Brain pericyte (primary cell): ENCODE results near the gene AK8.
"Not testable (repeated sequence)": the region's sequence is repeated elsewhere in the genome, so short reads cannot be mapped to it uniquely, and the experiment has no call there.

ENCODE experiments used
- DNase-seq: peaks from one replicate; pipeline ENCODE4 v3.0.0-alpha.2; 2012; ENCODE audit warnings: low read depth, low spot score

The AK8 gene

DNA sequence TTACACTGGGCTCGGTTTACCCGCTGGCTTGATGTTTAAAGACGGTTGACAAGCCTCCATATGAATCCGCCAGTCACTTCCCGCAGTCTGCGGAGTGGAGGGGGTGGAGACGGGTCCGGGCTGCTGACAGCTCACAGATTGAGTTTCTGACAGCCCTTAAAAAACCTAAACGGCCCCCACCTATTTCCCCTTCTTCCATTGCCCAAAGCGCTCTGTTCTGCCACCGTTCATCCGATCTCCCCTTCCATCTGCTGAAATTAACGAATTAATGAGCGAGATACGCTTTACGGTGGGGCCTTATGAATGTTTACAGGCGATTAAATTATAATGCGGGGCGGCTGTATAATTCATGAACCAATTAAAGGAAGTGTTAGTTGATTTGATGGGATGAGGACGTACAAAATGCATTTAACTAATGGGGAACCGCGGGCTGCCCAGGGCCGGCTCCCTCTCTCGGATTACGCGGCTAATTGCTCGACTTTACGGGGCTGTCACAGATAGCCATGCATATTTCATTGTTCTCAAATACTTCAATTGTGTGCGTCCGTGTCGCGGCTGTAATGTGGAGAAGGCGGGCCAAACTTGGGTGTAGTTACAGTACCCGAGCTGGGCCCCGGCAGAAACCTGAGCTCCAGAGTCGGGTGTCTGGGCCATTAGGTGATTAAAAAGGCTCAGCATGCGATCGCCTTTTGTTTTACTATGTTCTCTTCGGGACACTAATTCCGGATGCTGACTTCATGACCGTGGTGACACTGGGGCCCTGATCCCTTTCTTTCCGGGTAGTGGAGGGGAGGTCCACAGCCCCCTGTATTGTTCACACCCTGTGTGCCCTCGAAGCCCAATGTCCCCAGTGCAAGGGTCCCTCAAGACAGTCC, 133.0 kb downstream of the AK8 start:
- no peak for DNase-seq

DNA sequence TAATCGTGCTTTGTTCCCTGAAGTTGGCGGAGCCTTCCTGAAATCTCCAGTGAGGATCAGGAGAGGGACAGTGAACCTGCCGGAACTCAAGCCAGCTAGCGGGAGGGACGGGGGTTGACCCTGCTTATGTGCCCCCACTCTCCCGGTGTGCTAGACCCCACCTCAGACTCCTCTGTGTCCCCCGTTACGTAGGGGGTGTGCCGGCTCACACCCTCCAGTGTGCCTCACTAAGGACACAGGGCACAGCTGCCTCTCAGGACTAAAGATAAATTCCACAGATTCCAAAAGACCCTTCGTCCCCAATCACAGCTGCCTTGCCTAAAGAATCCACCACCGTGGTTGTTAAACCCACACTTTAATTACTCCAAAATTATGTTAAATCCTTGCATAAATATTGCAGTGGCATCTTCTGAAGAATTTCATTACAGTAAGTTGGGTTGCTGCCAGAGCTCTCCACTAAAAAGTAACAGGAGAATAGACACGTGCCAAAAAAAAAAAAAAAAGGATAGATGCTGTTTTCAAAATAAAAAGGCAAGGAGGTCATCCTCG, 134.1 kb downstream of the AK8 start:
- DNase-seq = no peak

DNA sequence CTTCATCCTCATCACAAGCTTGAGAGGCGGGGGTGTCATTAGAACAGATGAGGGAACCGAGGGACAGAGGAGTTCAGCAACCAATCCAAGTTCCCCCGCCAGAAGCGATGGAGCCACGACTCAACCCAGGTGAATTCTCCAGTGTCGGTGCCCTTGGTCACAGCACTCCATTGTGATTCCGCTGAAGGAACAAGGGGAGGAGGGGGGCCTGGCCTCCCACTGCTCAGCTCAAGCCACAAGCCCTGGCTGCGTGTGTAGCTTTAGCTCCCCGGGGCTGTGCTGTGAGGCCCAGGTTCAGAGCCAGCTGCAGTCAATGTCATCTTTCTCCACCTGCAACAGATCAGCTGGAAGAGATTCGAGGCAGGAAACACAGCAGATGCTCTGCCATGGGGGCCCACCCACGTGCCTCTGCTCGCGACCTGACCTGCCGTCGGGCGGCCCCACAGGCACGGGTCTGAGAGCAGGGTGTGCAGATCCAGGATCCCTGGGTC, 135.2 kb downstream of the AK8 start:
- no peak for DNase-seq

DNA sequence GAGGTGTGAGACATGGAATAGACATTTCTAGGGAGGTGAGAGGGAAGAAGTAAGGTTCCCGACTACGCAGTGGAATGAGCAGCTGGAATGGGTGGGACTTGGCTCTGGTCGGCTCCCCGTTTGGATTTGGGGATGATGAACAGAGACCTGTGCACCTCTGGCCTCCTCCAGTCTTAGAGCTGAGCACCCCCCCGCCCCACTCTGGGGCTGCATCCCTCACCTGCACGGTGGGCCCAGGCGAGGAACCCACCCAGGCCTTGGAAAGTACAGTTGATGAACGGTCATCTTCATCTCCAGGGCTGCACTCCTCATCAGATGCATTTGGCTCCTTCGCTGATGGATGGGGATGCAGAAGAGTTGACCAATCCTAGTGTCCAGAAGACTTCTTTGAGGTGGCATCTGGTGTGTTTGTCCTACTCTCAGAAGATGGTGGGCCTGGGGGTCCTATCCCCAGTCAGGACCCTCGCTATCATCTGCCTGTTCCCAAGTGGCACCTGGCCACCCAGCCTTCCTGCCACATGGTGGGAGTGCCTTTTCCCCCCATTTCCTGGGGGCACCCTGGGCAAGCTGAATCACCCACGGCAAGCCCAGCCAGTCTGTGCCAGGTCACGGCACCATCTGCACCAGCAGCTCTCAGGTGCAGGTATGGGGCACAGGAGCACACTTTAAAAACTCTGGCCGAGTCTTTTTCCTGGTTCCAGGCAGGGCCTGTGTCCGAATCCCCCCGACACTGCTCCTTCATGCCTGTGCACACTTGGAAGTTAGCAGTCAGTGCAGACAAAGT, 137.4 kb downstream of the AK8 start:
- DNase-seq = no peak

DNA sequence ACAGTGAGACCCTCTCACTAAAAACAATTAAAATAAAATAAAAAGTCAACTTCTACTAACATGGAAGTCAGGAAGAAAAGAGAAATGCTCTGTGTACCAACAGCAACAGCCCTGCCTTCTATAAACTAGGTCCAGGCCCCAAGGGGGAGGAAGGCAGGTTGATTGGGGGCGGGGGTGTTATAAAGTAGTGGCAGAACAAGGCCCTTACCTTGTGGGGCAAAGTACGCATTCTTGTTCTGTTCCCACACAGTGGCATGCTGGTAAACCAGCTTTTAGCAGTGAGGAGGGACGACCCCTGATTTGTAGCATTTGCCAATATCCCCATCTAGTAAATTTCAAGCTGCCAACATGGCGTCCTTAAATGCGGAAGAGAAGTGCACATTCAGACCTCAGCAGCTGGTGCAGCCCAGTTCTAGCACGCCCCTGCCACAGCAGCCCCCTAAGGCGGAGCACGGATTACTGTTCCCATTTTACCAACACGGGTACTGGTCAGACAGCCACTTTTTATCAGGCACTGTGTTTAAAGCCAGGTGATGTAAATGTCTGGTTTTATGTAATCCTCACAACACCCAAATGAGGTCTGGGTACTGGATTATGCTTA, 138.3 kb downstream of the AK8 start:
- DNase-seq = no peak

DNA sequence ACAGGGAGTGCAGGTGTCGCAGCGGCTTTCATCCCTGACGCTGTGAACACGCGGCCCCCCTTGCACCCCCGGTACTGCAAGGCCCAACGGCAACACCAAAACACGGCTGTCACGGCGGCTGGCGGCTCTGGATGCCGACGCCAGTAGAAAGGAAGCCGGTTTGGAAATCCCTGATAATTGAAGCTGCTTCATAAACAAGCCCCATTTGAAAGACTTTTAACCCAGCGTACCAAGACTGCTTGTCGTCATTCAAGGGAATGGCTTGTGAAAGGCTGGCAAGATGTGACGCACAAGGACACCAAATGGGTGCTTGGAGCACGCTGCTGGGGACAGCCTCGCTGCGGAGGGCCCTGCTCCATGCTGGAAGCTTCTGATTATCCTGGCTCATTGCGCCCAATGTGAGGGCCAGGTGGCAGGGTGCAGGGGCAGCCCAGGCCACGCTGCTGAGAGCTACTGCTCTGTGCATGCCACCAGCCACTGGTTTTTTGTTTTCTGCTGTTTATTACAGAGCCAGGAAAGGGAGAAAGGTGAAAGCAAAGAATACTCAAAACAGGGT, 144.7 kb downstream of the AK8 start:
- no peak for DNase-seq

DNA sequence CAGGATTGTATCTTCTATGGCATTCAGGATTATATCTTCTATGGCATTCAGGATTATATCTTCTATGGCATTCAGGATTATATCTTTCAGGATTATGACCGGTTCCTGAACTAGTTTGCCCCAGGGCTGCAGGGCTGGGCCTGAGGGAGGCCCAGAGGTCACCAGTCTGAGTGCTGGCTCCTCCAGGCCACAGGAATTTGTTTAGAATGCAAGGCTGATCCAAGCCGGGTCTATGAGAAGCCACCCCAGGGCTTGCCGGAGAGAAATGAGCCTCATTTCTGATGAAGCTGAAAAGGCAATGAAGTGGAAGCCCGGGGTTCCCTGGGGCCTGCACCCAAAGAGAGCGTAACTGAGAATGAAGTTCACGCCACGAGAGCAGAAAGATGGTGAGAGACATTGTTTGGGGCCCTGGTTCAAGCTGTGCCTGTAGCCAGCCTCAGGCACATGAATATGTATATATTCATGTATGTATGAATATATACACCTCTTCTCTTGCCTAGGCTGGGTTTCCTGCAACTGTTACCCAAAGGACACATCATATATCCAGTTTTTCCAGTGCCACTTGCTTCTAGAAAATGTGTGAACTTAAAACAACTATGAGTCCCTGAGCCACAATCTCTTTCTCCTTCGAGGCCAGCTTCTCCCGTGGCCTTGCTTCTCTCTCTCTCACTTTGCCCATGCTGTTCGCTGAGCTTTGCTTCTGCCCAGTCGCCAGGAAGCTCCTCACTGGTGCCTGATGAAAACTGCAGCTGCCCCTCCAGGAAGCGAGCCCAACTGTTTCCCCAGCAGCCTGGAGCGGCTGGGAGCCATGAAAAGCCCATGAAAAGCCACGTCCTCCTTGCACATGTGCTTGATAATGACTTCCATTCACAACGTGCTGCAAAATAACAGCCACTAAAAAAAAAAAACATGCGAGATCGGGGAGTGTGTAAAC, 145.5 kb downstream of the AK8 start:
- no peak for DNase-seq

DNA sequence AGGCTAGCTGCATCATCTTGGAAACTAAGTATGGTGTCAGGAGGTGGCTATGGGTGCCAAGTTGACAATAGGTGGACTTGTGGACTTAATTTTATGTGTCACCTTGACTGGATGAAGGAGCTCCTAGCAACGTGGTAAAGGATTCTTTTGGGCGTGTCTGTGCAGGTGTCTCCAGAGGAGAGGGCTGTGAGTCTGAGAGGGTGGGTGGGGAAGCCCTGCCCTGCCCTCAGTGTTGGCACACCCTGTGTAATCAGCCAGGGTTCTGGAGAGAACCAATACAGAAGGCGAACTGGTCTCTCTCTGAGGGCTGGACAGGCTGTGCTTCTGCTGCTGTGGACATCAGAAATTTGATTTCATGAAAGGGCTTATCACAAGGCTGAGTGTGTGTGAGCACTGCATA, 146.9 kb downstream of the AK8 start:
- DNase-seq = no peak

DNA sequence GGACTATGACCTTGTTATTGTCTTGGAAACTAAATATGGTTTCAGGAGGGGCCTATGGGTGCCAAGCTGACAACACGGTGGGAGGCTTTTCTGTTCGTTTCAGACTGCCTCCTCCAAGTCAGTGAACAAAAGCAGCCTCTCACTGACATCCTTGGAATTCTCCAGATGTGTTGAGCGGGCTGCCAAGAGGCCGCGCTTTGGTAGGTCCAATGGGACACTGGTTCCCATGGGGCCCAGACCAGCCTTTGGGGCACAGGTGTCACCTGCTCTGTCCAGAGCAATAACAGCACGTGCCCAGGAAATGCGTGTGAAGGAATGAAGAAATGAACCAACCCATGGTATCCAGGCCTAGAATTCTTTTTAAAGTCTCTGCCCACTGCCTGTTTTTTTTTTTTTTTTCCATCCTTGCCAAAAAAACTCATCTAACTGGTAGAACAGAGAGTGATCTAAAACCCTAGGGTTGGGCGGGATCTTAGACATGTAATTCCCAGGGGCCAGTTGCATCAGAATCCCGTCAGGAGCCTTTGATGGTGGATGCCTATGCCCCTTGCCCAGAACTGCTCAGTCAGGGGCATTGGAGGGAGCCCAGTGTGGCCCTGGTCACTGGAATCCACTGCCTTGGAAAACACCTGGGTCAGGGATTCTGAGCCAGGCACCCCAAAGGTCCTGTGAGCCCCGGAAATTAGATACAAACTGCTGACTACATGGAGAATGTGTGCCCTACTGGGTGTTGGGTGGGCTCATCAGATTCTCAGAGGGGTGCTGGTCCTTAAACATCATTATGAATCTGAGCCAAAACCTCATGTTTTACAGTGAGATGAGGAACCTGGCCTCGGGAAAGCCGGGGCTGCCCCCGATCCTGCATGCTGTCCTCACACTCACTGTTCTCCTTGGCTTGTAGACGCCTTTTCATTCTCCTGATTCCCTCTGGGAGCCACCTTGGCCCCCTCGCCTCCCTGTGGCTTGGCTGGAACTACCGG, 147.7 kb downstream of the AK8 start:
- no peak for DNase-seq

DNA sequence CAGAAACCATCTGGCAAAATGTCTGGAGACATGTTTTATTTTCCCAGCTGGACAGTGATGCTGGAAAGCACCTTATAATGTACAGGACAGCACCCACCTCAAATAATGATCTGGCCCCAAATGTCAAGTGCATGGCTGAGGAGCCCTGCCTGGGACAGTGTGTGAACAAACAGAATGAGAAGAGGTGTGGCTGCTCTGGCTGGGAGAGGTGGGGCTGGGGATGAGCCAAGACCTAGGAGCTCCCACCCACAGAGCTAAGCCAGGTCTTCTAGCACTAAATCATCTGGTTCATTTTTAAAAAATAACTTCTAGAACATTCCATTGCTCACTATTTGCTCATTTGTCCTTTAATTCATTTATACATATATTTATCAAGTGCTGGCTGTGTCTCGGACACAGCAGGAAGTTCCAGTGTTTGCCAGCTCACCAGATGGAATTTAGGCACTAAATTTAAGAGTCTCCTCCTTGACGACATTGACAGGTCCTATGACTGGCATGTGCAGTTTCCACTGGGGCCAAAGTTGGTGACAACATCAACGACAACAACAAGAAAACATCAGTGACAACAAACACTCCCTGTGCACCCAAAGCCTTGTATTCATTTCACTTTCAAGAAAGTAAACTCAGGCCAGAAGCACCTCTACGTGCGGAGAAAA, 148.7 kb downstream of the AK8 start:
- no peak for DNase-seq

DNA sequence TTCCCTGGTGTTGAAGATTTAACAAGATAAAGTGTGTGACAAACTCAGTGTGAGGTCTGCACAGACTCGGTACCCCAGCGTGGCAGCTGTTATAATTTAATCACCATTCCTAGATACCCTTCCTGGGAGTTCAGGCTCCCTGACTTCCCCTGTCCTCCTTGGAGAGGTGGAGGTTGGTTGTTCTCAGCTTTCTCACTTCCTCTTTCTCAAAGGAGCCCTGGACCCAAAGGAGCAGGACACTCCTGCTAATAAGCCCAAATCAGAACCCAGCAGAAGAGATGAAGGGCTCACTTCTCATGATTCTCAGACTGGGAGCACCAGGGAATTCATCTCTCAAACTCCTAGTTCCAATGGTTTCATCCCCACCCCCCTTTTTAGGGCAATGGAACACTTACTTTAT, 149.6 kb downstream of the AK8 start:
- DNase-seq = no peak

DNA sequence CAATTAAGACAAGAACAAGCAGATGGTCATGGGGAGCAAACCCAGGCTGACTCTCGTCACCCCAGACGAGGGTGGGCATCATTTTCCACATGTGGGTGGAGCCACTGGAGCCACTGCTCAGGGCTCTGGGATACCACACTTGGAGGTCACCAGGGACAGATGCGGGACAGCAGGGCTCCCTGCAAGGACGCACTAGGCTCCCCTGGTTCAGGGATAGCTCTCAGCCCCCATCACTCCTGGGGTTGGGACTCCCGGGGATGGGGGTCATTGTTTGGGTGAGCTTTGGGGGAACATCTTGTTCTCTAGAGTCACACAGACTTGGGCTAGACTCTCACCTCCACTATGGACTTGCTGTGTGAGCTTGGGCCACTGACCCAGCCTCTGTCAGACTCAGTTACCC, 150.0 kb downstream of the AK8 start:
- DNase-seq = no peak

DNA sequence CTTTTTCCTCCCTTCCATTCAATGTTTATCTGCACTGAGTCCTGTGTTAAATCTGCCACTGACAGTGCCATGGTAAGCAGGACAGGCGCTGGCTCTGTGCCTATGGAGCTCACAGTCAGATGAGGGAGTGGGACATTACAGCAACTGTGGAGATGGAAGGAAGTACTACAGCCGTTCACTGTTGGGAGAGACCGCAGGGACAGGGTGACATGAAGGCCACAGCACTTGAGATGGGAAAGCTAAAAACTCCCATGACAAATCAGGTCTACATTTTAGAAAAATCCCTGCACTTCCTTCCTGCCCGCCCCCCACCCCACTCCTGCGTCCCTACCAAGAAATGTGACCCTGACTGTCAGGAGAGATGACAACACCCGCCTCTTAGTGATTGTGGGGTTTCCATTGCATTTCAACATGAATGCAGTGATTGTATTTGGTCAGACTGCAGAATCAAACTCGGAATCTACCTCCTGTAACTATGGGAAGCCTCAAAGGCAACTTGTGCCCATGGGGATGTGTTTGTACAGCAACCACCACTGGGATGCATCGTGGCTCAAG, 151.4 kb downstream of the AK8 start:
- DNase-seq = no peak

DNA sequence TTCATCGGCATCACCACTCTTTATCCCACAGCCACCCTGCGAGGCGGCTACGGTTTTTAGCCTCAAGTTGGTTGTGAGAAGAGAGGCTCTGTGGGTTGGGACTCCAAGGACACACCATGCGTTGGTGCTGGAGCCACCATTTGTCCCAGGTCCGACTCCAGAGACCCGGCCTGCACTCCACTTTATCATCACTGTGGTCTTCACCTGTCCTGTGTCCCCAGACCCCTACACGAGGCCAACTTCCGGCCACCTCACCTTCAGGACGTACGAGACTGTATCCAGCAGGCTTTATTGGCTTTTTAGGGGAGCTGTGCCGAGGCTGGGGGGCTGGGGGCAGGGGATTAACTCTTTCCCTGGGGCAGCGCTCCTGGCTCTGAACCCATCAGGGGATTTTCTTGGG, 152.8 kb downstream of the AK8 start:
- DNase-seq = no peak

DNA sequence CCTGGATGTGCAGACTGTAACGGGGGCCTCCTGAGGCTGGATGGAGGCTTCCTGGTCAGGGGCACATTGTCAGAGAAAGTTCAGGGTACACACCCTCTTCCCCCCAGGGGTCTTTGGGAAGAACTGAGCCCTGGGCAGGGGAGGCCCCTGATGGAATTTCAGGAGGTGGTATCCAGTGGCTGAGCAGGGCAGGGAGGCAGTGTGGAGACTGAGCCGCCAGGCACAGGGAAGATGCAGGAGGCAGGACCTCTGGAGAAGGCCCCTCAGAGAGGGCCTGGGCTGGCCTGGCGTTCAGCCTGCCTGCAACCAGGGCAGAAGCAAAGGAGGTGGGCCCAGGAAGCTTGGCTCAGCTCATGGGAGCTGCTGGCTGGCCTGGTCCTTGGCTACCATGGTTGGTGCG, 154.3 kb downstream of the AK8 start:
- DNase-seq = no peak

DNA sequence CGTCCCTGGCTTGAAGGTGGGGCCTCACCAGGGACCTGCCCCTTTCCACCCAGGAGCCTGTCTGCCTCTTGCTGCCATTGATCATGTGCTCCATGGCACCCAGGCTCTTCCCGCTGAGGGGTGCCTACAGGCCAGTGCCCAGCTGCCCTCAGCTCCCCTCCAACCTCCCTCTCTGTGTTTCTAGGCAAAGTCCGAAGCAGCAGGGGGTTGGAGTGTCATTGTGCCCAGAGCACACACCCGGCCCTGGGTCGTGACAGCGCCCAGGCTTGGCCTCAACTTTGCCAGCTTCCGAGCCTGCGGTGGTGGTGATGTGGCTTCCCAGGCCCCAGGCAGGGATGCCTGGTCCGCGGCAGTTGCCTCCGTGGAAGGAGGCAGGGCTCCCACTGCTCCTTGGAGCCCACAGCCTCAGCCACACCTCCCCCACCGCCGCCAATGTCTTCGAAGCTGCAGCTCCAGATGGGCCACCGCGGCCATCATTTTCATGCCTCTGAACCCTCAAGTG, 155.5 kb downstream of the AK8 start:
- no peak for DNase-seq

DNA sequence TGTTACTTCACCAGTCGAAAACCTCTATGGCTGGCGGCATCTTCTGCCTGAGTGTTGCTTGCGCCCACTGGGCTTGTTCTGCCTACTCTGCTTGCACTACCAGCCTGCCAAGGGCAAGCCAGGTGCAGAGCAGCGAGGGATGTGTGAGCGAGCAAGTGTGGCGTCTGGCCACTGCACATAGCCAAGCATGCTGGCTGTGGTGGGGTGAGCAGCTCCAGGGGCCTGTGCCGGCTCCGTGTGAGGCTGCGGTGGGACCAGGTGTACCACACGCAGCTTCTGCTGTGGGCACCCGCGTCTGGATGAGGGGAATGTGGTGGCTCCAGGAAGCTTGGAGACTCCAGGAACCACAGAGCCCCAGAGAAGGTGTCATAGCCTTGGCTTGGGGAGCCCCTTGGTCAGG, 156.4 kb downstream of the AK8 start:
- no peak for DNase-seq

DNA sequence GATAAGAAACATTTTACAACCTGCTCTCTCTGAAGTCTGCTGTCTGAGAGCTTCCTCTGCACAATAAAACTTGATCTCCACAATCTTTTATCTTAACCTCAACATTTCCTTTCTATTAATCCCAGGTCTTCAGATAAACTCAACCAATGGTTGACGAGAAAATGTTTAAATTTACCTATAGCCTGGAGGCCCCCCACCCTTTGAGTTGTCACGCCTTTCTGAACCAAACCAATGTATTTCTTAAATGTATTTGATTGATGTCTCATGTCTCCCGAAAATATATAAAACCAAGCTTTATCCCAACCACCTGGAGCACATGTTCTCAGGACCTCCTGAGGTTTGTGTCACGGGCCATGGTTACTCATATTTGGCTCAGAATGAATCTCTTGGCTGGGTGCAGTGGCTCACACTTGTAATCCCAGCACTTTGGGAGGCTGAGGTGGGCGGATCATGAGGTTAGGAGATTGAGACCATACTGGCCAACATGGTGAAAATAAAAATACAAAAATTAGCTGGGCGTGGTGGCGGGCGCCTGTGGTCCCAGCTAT, 159.6 kb downstream of the AK8 start:
- not testable (repeated sequence) for DNase-seq
